GM19467 (cell line): ENCODE results near the gene SPEF1.

ENCODE experiments used
- ATAC-seq: cut with Tn5 transposase; IDR thresholded peaks from one replicate; pipeline ENCODE4 v1.9.1; 2021; ENCODE audit warnings: mild to moderate bottlenecking, moderate library complexity; ENCODE audit not compliant: unreplicated experiment

Gene SPEF1

GRCh38 chr20:3751305-3751674 lies 30.0 kb downstream of the SPEF1 start:
- ATAC-seq, result no peak

DNA sequence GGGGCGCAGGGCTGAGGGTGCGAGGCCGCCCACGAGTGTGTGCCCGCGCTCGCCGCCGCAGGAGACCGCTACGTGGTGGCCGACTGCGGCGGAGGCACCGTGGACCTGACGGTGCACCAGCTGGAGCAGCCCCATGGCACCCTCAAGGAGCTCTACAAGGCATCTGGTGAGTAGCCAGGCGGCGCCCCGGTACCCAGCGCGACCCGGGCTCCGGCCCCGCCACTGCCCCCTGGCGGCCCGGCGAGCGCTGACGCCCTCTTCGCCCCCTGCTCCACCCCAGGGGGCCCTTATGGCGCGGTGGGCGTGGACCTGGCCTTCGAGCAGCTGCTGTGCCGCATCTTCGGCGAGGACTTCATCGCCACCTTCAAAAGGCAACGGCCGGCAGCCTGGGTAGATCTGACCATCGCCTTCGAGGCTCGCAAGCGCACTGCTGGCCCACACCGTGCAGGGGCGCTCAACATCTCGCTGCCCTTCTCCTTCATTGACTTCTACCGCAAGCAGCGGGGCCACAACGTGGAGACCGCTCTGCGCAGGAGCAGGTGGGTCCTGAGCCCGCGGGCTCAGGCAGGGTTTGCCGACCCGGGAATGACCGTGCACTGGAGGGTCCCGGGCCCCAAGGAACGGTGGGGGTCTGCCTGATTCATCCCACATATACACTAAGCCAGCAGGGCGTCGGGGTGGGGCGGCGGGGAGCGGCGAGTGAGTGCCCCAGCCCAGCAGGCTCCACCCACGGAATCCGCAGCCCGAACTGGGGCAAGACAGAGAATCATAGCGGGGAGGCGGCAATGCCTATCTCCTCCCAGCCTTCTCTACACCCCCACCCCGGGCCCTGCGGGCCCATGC lies 31.3 kb downstream of the SPEF1 start:
- no peak for ATAC-seq

GRCh38 chr20:3749087-3749688 lies 32.1 kb downstream of the SPEF1 start:
- no peak for ATAC-seq

- no peak for ATAC-seq
Measured at GRCh38 chr20:3748073-3748472, 33.2 kb downstream of the SPEF1 start.

DNA sequence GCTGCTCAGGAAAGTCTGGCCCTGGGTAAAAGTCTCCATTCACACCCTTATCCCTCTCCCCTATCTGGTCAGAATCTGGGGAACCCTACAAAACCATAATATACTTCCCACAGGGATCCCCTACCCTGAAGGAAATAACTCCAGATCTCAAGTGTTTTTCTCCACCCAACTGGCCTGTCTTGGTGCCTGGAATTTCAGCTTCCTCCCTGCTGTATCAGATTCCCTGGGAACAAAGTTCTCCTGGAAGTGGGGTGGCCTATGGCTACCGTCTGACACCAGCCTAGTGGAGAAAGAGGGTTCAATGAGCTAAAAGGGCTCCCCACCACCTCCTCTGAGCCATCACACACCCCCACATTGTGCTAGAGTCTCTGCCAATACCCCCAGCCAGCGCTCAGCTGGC lies 33.8 kb downstream of the SPEF1 start:
- ATAC-seq, result no peak

- no peak for ATAC-seq
Measured at GRCh38 chr20:3745686-3746173, 35.5 kb downstream of the SPEF1 start.

DNA sequence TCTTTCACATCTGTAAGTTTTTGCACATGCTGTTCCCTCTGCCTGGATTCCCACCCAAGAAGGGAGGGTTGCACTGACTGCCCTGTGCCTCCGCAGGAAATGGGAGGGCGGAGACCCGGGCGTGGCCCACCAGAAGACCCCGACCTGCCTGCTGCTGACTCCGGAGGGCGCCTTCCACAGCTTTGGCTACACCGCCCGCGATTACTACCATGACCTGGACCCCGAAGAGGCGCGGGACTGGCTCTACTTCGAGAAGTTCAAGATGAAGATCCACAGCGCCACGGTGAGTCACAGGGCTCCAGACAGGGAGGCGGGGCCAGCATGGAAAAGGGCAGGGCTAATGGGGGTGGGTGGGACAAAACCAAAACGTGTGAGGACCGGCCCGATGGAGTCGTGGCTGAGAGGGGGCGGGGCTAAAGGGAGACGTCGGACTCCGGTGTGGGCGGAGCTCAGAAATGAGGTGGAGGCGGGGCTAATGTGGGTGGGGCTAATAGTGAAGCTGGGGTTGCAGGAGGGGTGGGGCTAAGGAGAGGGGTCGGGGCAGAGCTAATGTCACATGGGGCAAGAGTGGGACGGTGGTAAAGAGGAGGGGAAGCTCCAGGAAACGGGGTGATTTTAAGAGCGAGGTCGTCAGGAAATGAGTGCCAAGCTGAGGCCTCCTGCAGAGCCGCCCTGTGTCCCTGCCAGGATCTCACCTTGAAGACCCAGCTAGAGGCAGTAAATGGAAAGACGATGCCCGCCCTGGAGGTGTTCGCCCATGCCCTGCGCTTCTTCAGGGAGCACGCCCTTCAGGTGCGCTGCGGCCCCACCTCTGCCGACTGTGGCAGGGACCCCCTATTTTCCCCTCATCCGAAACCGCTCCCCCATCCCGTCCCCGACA lies 36.2 kb downstream of the SPEF1 start:
- no peak for ATAC-seq

DNA sequence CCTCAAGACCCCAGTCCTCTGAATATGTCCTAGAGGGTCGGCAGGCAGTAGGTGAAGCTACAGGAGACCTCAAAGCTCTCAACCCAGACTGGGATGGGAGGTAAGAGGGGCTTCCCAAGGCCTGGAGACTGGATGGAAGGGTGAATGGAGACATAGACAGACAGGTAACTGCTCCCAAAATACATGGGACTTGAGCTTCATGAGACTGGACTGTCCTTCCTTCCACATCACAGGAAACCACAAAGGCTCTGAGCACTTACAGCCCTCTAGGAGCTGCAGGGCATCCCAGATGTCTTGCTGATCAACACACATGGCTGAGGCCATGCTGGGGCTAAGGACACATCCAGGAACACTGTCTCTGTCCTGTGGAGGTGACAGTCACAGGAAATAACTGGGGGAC lies 37.2 kb downstream of the SPEF1 start:
- no peak for ATAC-seq

- ATAC-seq, result no peak
Measured at GRCh38 chr20:3743251-3743650, 38.0 kb downstream of the SPEF1 start.

- ATAC-seq, result no peak
Measured at GRCh38 chr20:3741836-3742458, 39.3 kb downstream of the SPEF1 start.

DNA sequence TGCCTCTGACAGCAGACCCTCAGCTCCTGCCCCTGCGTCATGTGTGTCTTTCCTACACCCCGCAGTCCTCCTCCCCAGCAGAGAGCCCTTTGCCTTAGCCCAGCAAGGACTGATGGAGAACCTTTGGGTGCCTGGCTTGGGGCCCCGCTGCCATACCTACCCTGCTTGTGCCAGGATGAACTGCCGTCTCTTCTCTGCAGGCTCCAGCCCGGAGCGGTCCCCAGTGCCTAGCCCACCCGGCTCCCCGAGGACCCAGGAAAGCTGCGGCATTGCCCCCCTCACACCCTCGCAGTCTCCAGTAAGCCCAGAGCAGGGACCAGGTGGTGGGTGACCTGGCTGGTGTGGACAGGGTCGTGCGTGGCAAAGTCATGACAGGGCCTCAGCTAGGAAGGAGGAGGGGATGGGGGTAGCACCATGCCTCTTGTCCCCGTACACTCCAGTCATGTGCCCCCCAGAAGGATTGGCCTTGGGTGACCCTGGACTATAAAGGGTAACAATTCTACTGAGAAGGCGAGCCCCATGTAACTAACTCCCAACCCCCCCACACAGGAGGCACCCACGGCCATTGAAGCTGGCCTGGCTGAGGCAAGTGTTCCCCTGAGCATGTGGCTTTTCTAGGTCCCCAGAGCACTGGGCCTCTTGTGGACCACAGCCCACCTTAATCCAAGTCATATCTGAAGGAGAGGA lies 40.5 kb downstream of the SPEF1 start:
- no peak for ATAC-seq

- ATAC-seq, result no peak
Measured at GRCh38 chr20:3739926-3740451, 41.3 kb downstream of the SPEF1 start.

DNA sequence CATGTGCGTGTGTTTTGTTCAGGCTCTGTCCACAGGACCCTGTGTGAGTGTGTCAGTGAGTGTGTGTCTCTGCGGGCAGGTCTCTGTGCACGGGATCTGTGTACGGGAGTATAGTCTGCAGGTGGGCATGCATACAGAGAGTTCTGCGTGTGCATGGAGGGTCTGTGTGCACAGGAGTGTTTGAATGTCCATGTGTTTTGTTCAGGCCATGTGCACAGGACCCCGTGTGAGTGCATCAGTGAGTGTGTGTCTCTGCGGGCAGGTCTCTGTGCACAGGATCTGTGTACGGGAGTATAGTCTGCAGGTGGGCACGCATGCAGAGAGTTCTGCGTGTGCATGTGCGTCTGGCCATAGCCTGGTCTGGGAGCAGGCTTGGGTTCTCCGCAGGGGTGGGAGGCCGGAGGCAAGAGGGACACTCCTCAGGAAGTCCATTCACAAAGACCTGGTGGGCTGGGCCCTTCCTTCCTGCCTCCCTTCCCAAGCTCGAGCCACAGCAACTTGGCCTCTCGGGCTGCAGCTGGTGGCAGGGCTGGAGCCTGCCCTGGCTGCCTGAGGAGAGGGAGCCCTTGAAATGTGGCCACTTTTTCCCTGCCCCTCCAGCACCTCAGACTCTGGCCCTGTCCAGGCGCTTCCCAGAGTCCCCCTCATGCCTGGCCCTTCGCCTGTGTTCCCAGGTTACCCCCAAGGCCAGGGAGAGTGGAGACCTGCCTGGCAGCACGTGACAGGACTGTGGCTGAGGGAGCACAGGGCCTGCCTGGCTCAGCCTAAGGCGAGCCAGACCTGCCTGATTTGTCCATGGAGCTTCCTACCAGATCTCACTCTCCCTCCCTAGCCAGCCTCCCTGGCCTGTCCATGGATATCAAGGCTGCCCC lies 42.0 kb downstream of the SPEF1 start:
- ATAC-seq, result no peak

DNA sequence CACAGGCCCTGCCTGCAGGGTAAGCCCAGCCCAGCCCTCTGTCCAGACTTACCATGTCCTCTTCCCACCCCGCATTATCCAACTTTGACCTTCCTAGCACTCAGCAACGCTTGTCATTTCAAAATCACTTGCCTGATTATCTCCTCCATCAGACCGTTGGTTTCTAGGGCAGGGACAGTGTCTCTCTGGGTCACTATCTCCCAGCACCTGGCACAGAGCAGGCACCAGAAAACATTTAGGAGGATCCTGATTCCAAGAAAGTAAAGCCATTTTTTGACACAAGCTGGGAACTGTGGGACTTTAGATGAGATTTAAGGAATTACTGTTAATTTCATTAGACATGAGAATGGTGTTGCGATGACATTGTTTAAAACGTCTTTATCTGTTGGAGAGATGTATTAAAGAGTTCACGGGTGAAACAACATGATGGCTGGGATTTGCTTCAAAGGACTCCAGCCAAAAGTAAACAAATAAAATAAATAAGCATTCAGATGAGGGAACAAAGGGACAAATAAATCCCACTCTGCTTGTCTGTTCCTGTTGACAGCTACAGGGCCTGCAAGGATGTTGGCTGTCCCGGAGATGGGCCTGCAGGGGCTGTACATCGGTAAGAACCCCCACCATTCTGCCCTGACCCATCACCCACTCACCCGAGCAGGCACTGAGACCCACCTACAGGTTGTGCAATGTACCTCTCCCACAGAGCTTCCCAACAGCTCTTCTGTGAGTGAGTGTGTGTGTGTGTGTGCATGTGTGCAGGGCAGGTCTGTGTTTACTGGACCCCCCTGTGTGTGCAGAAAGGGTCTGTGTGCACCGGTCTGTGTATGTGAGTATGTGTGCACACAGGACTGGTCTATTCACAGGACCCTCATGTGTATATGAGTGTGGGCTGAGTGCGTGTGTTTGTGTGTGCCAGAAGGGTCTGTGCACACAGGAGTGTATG lies 42.9 kb downstream of the SPEF1 start:
- ATAC-seq, result no peak

DNA sequence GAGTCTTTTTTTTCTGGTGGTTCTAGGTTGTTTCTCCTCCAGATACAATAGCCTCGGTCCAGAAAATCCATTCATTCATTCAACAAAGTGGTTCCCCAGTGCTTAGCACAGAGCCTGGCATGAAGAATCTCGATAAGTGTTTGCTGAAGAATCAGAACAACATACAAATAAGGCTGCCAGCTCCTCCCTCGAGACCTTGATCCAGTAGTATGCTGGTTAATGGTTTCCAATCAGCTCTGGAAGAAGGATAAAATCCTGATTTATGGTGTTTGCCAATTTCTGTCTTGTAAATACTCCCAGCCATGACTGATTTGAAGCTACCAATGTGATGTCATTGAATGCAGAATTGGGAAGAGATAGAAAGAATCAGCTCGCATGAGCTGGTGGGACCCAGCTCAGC lies 45.5 kb downstream of the SPEF1 start:
- ATAC-seq, result no peak

- ATAC-seq, result no peak
Measured at GRCh38 chr20:3734111-3734843, 47.0 kb downstream of the SPEF1 start.
